Ovary (tissue), 3 donors: ENCODE results near the gene CENPV.

Experiments
- EP300 ChIP-seq: sonication (generic); formaldehyde crosslinking; IDR thresholded peaks from one replicate; pipeline ENCODE4 v1.6.1; 2017; ENCODE audit warnings: antibody characterized with exemption
- POLR2A ChIP-seq: fragments of 450-650 bp; IDR thresholded peaks from one replicate; pipeline ENCODE4 v1.6.1; 2017; ENCODE audit warnings: antibody characterized with exemption, mild to moderate bottlenecking, moderate library complexity
- TF ChIP-seq, protein P1 (sequence below), 3 donors: fragments of 450-650 bp in 2 of 3; fragments of 200-600 bp in 1 of 3; IDR thresholded peaks; one replicate each; pipeline versions ENCODE4 v1.5.1 to v1.8.0; 2016 to 2022; ENCODE audit warnings: antibody characterized with exemption in 3 of 3, mild to moderate bottlenecking in 1 of 3
- donor health status: DM: no; HTN: no; CAD: no.

DNA sequence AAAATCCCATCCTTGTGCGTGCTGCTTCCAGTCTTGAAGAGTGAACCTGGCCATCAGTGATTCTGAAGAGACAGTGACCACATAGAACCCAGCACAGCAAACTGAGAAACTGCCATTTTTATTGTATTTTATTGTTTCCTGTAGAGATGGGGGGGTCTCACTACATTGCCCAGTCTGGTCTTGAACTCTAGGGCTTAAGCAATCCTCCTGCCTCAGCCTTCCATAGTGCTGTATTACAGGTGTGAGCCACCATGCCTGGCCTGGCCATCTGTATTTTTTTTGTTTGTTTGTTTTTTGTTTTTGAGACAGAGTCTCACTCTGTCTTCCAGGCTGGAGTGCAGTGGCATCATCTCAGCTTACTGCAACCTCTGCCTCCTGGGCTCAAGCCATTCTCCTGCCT lies 13.9 kb downstream of the CENPV start:
- TF ChIP-seq, protein P1, sequence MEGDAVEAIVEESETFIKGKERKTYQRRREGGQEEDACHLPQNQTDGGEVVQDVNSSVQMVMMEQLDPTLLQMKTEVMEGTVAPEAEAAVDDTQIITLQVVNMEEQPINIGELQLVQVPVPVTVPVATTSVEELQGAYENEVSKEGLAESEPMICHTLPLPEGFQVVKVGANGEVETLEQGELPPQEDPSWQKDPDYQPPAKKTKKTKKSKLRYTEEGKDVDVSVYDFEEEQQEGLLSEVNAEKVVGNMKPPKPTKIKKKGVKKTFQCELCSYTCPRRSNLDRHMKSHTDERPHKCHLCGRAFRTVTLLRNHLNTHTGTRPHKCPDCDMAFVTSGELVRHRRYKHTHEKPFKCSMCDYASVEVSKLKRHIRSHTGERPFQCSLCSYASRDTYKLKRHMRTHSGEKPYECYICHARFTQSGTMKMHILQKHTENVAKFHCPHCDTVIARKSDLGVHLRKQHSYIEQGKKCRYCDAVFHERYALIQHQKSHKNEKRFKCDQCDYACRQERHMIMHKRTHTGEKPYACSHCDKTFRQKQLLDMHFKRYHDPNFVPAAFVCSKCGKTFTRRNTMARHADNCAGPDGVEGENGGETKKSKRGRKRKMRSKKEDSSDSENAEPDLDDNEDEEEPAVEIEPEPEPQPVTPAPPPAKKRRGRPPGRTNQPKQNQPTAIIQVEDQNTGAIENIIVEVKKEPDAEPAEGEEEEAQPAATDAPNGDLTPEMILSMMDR (IDR thresholded peaks at IDR 0.05): no peak
- TF ChIP-seq EP300: no peak
- TF ChIP-seq POLR2A: no peak
